K562 treated with DMSO at 1 percent for 4 hours (cell line): Measurements from ENCODE around the gene SLC1A2. TPM values are rescaled to one million over a fixed set of nuclear protein-coding genes. Genes with fewer than 3 reads are reported as not detected.

Experiments used
- total RNA-seq: library from RNA; unstranded; fragments of 300-600 nt; gene quantifications from 2 replicates; pipeline ENCODE4 v1.2.3, GENCODE V29; 2022; ENCODE audit not compliant: insufficient read depth

SLC1A2 gene
- not detected in 2 replicates for total RNA-seq

GRCh38 chr11:35419184-35419829 is at the start of gene SLC1A2:
Gene SLC1A2 (minus strand): TSS chr11:35419558. CDS start chr11:35418966, 592 bp downstream.

Other genes starting within 250 kb of the SLC1A2 start
- gene PAMR1, start 106.1 kb upstream of the SLC1A2 start, total RNA-seq, result not detected in 2 replicates
- gene FJX1, start 198.9 kb upstream of the SLC1A2 start, total RNA-seq, result not detected in 2 replicates
- gene TRIM44, start 243.2 kb upstream of the SLC1A2 start, total RNA-seq, result 19.9 and 23.5 TPM in 2 replicates